ENCODE data around the gene NCOA6. TPM values are rescaled to one million over a fixed set of nuclear protein-coding genes. Genes with fewer than 3 reads are reported as not detected.

The NCOA6 gene
- total RNA-seq, 4 donors from 2014 or later, result 3.1 to 39.2 (median 10.5) TPM

DNA sequence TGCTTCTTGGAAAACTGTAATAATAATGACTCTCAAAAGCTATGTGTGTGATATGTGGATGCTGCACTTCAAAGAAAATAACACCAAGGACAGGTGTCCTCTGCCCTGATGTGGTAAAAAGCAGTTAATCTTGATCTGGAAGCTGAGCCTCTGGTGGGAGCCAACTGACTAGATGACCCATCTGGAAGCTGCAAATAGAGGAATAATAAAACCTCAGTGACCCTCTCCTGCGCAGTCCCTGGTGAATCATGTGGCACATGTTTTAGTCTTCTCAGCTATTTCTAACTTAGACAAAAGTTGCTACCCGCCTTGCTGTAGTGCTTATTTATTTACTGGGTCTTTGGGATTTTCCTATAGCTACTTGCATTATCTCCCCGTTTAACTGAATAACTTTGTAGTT lies 74.0 kb downstream of the NCOA6 start:
- Histone ChIP-seq H3K4me3 (no peak overlapping the region), H3K27me3 (no peaks in the 10 kb centered on the region), H3K9me3 (no peaks in the 10 kb centered on the region), H3K27ac (no peak overlapping the region), H3K36me3 (no peaks in the 10 kb centered on the region), H3K4me1 (no peaks in the 10 kb centered on the region)
- TF ChIP-seq, protein P1, sequence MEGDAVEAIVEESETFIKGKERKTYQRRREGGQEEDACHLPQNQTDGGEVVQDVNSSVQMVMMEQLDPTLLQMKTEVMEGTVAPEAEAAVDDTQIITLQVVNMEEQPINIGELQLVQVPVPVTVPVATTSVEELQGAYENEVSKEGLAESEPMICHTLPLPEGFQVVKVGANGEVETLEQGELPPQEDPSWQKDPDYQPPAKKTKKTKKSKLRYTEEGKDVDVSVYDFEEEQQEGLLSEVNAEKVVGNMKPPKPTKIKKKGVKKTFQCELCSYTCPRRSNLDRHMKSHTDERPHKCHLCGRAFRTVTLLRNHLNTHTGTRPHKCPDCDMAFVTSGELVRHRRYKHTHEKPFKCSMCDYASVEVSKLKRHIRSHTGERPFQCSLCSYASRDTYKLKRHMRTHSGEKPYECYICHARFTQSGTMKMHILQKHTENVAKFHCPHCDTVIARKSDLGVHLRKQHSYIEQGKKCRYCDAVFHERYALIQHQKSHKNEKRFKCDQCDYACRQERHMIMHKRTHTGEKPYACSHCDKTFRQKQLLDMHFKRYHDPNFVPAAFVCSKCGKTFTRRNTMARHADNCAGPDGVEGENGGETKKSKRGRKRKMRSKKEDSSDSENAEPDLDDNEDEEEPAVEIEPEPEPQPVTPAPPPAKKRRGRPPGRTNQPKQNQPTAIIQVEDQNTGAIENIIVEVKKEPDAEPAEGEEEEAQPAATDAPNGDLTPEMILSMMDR (IDR thresholded peaks at IDR 0.05), result no peak
- no peak for TF ChIP-seq POLR2A (IDR thresholded peaks at IDR 0.05)
- intact Hi-C loops (cut with DNase I; ENCODE audit: low total_unique reads), result no loop called here
- DNase-seq, result no peak

DNA sequence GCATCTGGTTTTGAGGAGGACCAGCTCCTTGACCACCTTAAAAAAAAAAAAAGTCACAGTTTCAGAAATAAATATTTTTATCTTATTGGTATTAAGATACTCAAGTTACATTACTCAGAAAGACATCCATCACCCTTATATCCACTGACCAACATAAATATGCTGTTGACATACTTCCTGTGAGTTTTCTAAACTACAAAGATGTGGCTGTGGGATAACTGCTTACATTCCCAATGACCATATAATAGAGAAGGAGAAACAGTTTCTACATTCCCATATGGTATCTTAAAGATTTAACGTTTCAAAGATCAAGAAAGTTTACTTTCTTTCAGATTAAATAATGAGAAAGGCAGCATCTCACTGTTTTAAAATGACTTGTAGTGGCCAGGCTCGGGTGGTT lies 75.0 kb downstream of the NCOA6 start:
- Histone ChIP-seq H3K27me3 (no peaks in the 10 kb centered on the region), H3K36me3 (no peaks in the 10 kb centered on the region), H3K4me3 (no peak overlapping the region), H3K4me1 (no peaks in the 10 kb centered on the region), H3K9me3 (no peaks in the 10 kb centered on the region), H3K27ac (no peak overlapping the region)
- intact Hi-C loops (cut with DNase I; ENCODE audit: low total_unique reads), result no loop called here
- no peak for TF ChIP-seq POLR2A (IDR thresholded peaks at IDR 0.05)
- TF ChIP-seq, protein P1 (IDR thresholded peaks at IDR 0.05), result no peak
- no peak for DNase-seq

DNA sequence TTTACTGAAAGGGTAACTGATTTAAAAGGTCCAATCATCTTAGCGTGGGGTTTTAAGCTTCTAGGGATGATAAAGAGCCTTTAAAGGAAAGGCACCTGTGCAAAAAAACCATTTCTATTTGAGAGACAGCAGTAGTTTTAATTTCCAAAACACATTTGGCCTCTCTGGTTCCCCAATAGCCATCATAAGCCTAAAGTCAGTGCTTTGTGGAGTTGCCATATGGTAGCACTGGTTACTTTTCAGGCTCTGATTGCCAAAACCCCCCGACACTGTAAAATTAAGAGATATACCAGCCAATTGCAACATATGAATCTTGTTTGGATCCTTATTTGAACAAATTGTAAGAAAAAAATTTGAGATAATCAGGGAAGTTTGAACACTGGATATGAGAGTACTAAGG lies 76.7 kb downstream of the NCOA6 start:
- intact Hi-C loops (cut with DNase I; ENCODE audit: low total_unique reads), result no loop called here
- H3K27ac ChIP-seq, result no peak overlapping the region
- H3K4me1 ChIP-seq, result no peaks in the 10 kb centered on the region
- no peaks in the 10 kb centered on the region for H3K9me3 ChIP-seq
- no peak for TF ChIP-seq POLR2A (IDR thresholded peaks at IDR 0.05)
- TF ChIP-seq, protein P1 (IDR thresholded peaks at IDR 0.05), result no peak
- no peaks in the 10 kb centered on the region for H3K36me3 ChIP-seq
- no peak for DNase-seq
- H3K27me3 ChIP-seq, result no peaks in the 10 kb centered on the region
- H3K4me3 ChIP-seq, result no peak overlapping the region

DNA sequence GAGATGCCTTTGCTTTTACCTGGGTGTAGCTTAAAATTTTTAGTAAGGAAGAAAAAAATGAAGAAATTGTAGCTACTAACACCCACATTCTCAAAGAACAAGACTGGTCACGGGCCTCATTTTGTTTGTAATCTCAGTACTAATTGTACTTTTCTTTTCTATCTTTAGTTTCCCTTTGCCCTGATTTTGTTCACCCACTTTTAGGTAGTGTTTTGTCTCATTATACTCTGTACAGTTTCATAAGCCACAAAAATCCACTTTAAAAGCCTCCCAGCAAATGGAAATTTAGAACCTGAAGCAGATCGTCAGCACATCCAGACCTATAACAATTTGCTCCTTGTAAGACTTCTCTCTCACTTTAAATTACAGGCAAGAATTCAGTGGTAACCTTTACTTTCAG lies 78.0 kb downstream of the NCOA6 start:
- Histone ChIP-seq H3K27me3 (no peaks in the 10 kb centered on the region), H3K27ac (no peak overlapping the region), H3K4me3 (no peak overlapping the region), H3K9me3 (no peaks in the 10 kb centered on the region), H3K4me1 (no peaks in the 10 kb centered on the region), H3K36me3 (no peaks in the 10 kb centered on the region)
- DNase-seq, result no peak
- intact Hi-C loops (cut with DNase I; ENCODE audit: low total_unique reads), result no loop called here
- TF ChIP-seq POLR2A (IDR thresholded peaks at IDR 0.05), result no peak
- TF ChIP-seq, protein P1 (IDR thresholded peaks at IDR 0.05), result no peak

DNA sequence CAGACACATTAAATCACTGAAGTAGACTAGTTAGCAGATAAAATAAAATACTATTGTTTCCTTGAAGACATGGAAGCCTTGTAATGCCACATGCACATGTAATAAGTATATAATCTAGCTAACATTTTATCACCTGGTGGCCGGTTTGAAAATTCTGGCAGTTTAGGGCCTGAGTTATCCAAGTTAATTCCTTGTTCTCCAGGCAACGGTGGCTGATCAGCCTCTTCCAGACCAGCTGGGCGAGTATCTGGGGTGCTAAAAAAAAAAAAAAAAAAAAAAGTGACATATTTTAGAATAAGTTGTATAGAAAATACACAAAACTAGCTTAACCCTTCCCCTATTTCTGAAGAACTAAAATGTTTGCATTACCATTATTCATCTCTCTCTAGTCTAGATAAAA lies 78.8 kb downstream of the NCOA6 start:
- intact Hi-C loops (cut with DNase I; ENCODE audit: low total_unique reads), result no loop called here
- no peak overlapping the region for H3K4me3 ChIP-seq
- no peaks in the 10 kb centered on the region for H3K27me3 ChIP-seq
- H3K27ac ChIP-seq, result no peak overlapping the region
- no peaks in the 10 kb centered on the region for H3K9me3 ChIP-seq
- no peaks in the 10 kb centered on the region for H3K36me3 ChIP-seq
- TF ChIP-seq, protein P1 (IDR thresholded peaks at IDR 0.05), result no peak
- TF ChIP-seq POLR2A (IDR thresholded peaks at IDR 0.05), result no peak
- H3K4me1 ChIP-seq, result no peaks in the 10 kb centered on the region
- no peak for DNase-seq

Data from uterus (tissue), 4 donors.